Tibial nerve (tissue), 4 donors: ENCODE measurements around the gene IP6K3. TPM values are rescaled to one million over a fixed set of nuclear protein-coding genes. Genes with fewer than 3 reads are reported as not detected.

ENCODE experiments used
- DNase-seq, 2 donors: peaks; one replicate each; pipeline ENCODE4 v3.0.0-alpha.2; 2019; ENCODE audit warnings: low spot score in 2 of 2
- H3K27ac ChIP-seq, 4 donors: fragments of 200-600 bp; sonication (generic) in 3 of 4; one replicate each; pipeline ENCODE4 v1.5.1; 2017 to 2019; ENCODE audit warnings: mild to moderate bottlenecking in 1 of 4
- H3K27me3 ChIP-seq, 2 donors: fragments of 200-600 bp; sonication (generic) in 1 of 2; one replicate each; pipeline versions ENCODE4 v1.5.1 to v1.6.0; 2017 to 2019
- H3K36me3 ChIP-seq, 3 donors: fragments of 200-600 bp; sonication (generic); one replicate each; pipeline ENCODE4 v1.5.1; 2018 to 2019
- H3K4me1 ChIP-seq, 4 donors: fragments of 200-600 bp; sonication (generic) in 3 of 4; one replicate each; pipeline ENCODE4 v1.5.1; 2017 to 2019
- H3K4me3 ChIP-seq, 4 donors: fragments of 200-600 bp; sonication (generic) in 3 of 4; one replicate each; pipeline ENCODE4 v1.5.1; 2017 to 2019; ENCODE audit warnings: mild to moderate bottlenecking in 1 of 4, moderate library complexity in 1 of 4
- H3K9me3 ChIP-seq, 4 donors: fragments of 200-600 bp; sonication (generic) in 3 of 4; one replicate each; pipeline ENCODE4 v1.5.1; 2017 to 2019
- CTCF ChIP-seq, 5 experiments: fragments of 200-600 bp in 3 of 5; fragments of 450-650 bp in 2 of 5; sonication (generic) in 3 of 5; IDR thresholded peaks; one replicate each; pipeline ENCODE4 v1.5.1; 2016 to 2019; ENCODE audit warnings: antibody characterized with exemption in 5 of 5, mild to moderate bottlenecking in 3 of 5, moderate library complexity in 2 of 5
- EP300 ChIP-seq, 2 donors: sonication (generic); formaldehyde crosslinking; IDR thresholded peaks; one replicate each; pipeline ENCODE4 v1.6.1; 2017; ENCODE audit warnings: antibody characterized with exemption in 2 of 2, mild to moderate bottlenecking in 1 of 2
- POLR2A ChIP-seq, 2 donors: fragments of 450-650 bp; IDR thresholded peaks; one replicate each; pipeline ENCODE4 v1.6.1; 2017; ENCODE audit warnings: antibody characterized with exemption in 2 of 2, mild to moderate bottlenecking in 2 of 2, moderate library complexity in 2 of 2
- WGBS, 2 donors: methylation state at CpG; one replicate each; pipeline ENCODE4 v1.1.5; 2018; 5-methylcytosine and 5-hydroxymethylcytosine counted together
- total RNA-seq, 4 donors: library from RNA; depleted of rRNA; stranded (reverse); fragments of >200 nt; gene quantifications; one replicate each; pipeline ENCODE4 v1.1.0, GENCODE V29; 2016

Gene IP6K3
- 1 to 10 TPM in 3 of 4 donors, under 1 TPM in 1; 0.39 to 3.0 (median 1.7) TPM for total RNA-seq

- H3K36me3 ChIP-seq, result no peaks in the 10 kb centered on the region
- DNase-seq, result no peak
- H3K4me1 ChIP-seq, result peaks cover 0 to 35% (median 5%) of the 10 kb centered on the region in 4 donors
- 15 to 31% methylated on average over 4 to 10 of the region's 10 CpGs for WGBS, 2 donors
- no peaks in the 10 kb centered on the region for H3K9me3 ChIP-seq
- peak within 1 kb of the TSS; percentile 22 to 79 (median 64) for H3K27ac ChIP-seq
- TF ChIP-seq POLR2A (IDR thresholded peaks at IDR 0.05), result no peak
- peak in 1 of 2 donors; percentile 4 for TF ChIP-seq EP300 (IDR thresholded peaks at IDR 0.05)
- TF ChIP-seq CTCF (IDR thresholded peaks at IDR 0.05), result no peak
- peak within 1 kb of the TSS in 3 of 4 donors; percentile 12 to 37 (median 33) for H3K4me3 ChIP-seq
- no peaks in the 10 kb centered on the region for H3K27me3 ChIP-seq
Observed at GRCh38 chr6:33746651-33747100, at the start of gene IP6K3. Gene IP6K3, minus strand, starts transcription at chr6:33746905. Its CDS starts 11,429 bp downstream, at chr6:33735476.

- Histone ChIP-seq H3K4me1 (no peaks in the 10 kb centered on the region), H3K9me3 (no peaks in the 10 kb centered on the region), H3K27ac (no peak overlapping the region), H3K27me3 (peaks cover 0 to 70% of the 10 kb centered on the region in 2 donors), H3K4me3 (no peak overlapping the region), H3K36me3 (no peaks in the 10 kb centered on the region)
- WGBS, 2 donors, result 44 to 45% methylated on average over 11 to 13 of the region's 14 CpGs
- TF ChIP-seq EP300 (IDR thresholded peaks at IDR 0.05), result no peak
- no peak for TF ChIP-seq POLR2A (IDR thresholded peaks at IDR 0.05)
- TF ChIP-seq CTCF (IDR thresholded peaks at IDR 0.05), result no peak
- no peak for DNase-seq
Observed at GRCh38 chr6:33794910-33795623, 48.4 kb upstream of the IP6K3 start.

- Histone ChIP-seq H3K27ac (no peak overlapping the region), H3K27me3 (peaks cover 0 to 49% of the 10 kb centered on the region in 2 donors), H3K4me1 (peaks cover 0 to 2% (median 0%) of the 10 kb centered on the region in 4 donors), H3K4me3 (no peak overlapping the region), H3K36me3 (no peaks in the 10 kb centered on the region), H3K9me3 (no peaks in the 10 kb centered on the region)
- no peak for TF ChIP-seq EP300 (IDR thresholded peaks at IDR 0.05)
- no peak for TF ChIP-seq POLR2A (IDR thresholded peaks at IDR 0.05)
- no peak for TF ChIP-seq CTCF (IDR thresholded peaks at IDR 0.05)
- DNase-seq, result no peak
- WGBS, 2 donors, result 41 to 42% methylated on average over 10 of the region's 10 CpGs
Observed at GRCh38 chr6:33792981-33793380, 46.3 kb upstream of the IP6K3 start.

- Histone ChIP-seq H3K4me1 (peaks cover 0 to 16% (median 12%) of the 10 kb centered on the region in 4 donors), H3K36me3 (no peaks in the 10 kb centered on the region), H3K27ac (no peak overlapping the region), H3K4me3 (no peak overlapping the region), H3K9me3 (no peaks in the 10 kb centered on the region), H3K27me3 (peaks cover 0 to 36% of the 10 kb centered on the region in 2 donors)
- 63% methylated on average over 7 of the region's 7 CpGs for WGBS, 2 donors
- no peak for TF ChIP-seq CTCF (IDR thresholded peaks at IDR 0.05)
- no peak for TF ChIP-seq EP300 (IDR thresholded peaks at IDR 0.05)
- DNase-seq, result no peak
Observed at GRCh38 chr6:33791620-33792019, 44.9 kb upstream of the IP6K3 start.

GRCh38 chr6:33790910-33791309 is 44.2 kb upstream of the IP6K3 start:
- TF ChIP-seq POLR2A (IDR thresholded peaks at IDR 0.05), result no peak
- TF ChIP-seq CTCF (IDR thresholded peaks at IDR 0.05), result no peak
- no peak for TF ChIP-seq EP300 (IDR thresholded peaks at IDR 0.05)
- H3K36me3 ChIP-seq, result peaks cover 0 to under 1% (median 0%) of the 10 kb centered on the region in 3 donors
- no peak overlapping the region for H3K27ac ChIP-seq
- H3K27me3 ChIP-seq, result peaks cover 0 to 29% of the 10 kb centered on the region in 2 donors
- DNase-seq, result no peak
- H3K4me3 ChIP-seq, result no peak overlapping the region
- no peaks in the 10 kb centered on the region for H3K9me3 ChIP-seq
- 84 to 89% methylated on average over 5 of the region's 5 CpGs for WGBS, 2 donors
- peaks cover 0 to 23% (median 17%) of the 10 kb centered on the region in 4 donors for H3K4me1 ChIP-seq
